Measurements from ENCODE around the gene ITGAD.

ITGAD gene

GRCh38 chr16:31404353-31405064, 11.4 kb downstream of the ITGAD start:
- H3K4me3 ChIP-seq (ENCODE audit: low read depth, low read length), result peak overlapping the region; percentile 32
- no peak for TF ChIP-seq CTCF (conservative IDR thresholded peaks at IDR 0.05; ENCODE audit: low read depth, low read length)
- DNase-seq (ENCODE audit: low read depth), result peak; percentile 30

- H3K4me3 ChIP-seq (ENCODE audit: low read depth, low read length), result no peak overlapping the region
- TF ChIP-seq CTCF (conservative IDR thresholded peaks at IDR 0.05; ENCODE audit: low read depth, low read length), result no peak
- no peak for DNase-seq (ENCODE audit: low read depth)
Observed at GRCh38 chr16:31407406-31407805, 14.3 kb downstream of the ITGAD start.

- DNase-seq (ENCODE audit: low read depth), result peak; percentile 26
- TF ChIP-seq CTCF (conservative IDR thresholded peaks at IDR 0.05; ENCODE audit: low read depth, low read length), result no peak
- H3K4me3 ChIP-seq (ENCODE audit: low read depth, low read length), result no peak overlapping the region
Observed at GRCh38 chr16:31409433-31409832, 16.3 kb downstream of the ITGAD start.

GRCh38 chr16:31410082-31410481, 16.9 kb downstream of the ITGAD start:
- TF ChIP-seq CTCF (conservative IDR thresholded peaks at IDR 0.05; ENCODE audit: low read depth, low read length), result no peak

GRCh38 chr16:31411024-31411844, 18.1 kb downstream of the ITGAD start:
- TF ChIP-seq CTCF (conservative IDR thresholded peaks at IDR 0.05; ENCODE audit: low read depth, low read length), result no peak
- DNase-seq (ENCODE audit: low read depth), result no peak

More at GRCh38 chr16:31410082-31410481, 16.9 kb downstream of the ITGAD start:
- no peak overlapping the region for H3K4me3 ChIP-seq (ENCODE audit: low read depth, low read length)
- DNase-seq (ENCODE audit: low read depth), result no peak

GRCh38 chr16:31412750-31413149, 19.6 kb downstream of the ITGAD start:
- no peak overlapping the region for H3K4me3 ChIP-seq (ENCODE audit: low read depth, low read length)
- TF ChIP-seq CTCF (conservative IDR thresholded peaks at IDR 0.05; ENCODE audit: low read depth, low read length), result no peak
- no peak for DNase-seq (ENCODE audit: low read depth)

More at GRCh38 chr16:31411024-31411844, 18.1 kb downstream of the ITGAD start:
- no peak overlapping the region for H3K4me3 ChIP-seq (ENCODE audit: low read depth, low read length)
